Glomerular visceral epithelial cell (primary cell): ENCODE data around the gene TMEM91.
"Not testable (repeated sequence)": the region's sequence is repeated elsewhere in the genome, so short reads cannot be mapped to it uniquely, and the experiment has no call there.

Experiments
- DNase-seq: peaks from one replicate; pipeline ENCODE4 v3.0.0-alpha.2; 2016; ENCODE audit errors: extremely low spot score

Gene TMEM91

GRCh38 chr19:41377977-41378709 lies 1.8 kb downstream of the TMEM91 start:
- no peak for DNase-seq

- not testable (repeated sequence) for DNase-seq
Measured at GRCh38 chr19:41381536-41381935, 5.2 kb downstream of the TMEM91 start.

GRCh38 chr19:41384351-41384750 lies 8.0 kb downstream of the TMEM91 start:
- peak; percentile 52 for DNase-seq

- no peak for DNase-seq
Measured at GRCh38 chr19:41386442-41386841, 10.1 kb downstream of the TMEM91 start.

- DNase-seq = no peak
Measured at GRCh38 chr19:41391618-41392017, 15.3 kb downstream of the TMEM91 start.

- no peak for DNase-seq
Measured at GRCh38 chr19:41392775-41393174, 16.4 kb downstream of the TMEM91 start.

GRCh38 chr19:41395355-41395754 lies 19.0 kb downstream of the TMEM91 start:
- DNase-seq = no peak

- DNase-seq = peak; percentile 100
Measured at GRCh38 chr19:41397086-41398049, 21.0 kb downstream of the TMEM91 start, which contains the start of the genes BCKDHA and EXOSC5. Gene BCKDHA, plus strand, starts transcription at chr19:41397818. Its CDS starts 10 bp downstream, at chr19:41397828. Gene EXOSC5, minus strand, starts transcription at chr19:41397359. Its CDS starts 31 bp downstream, at chr19:41397328.

GRCh38 chr19:41398050-41398418 lies 21.7 kb downstream of the TMEM91 start:
- no peak for DNase-seq

- DNase-seq = no peak
Measured at GRCh38 chr19:41398598-41398997, 22.3 kb downstream of the TMEM91 start.

- no peak for DNase-seq
Measured at GRCh38 chr19:41399091-41399490, 22.8 kb downstream of the TMEM91 start.

GRCh38 chr19:41399525-41399924 lies 23.2 kb downstream of the TMEM91 start:
- no peak for DNase-seq

- DNase-seq = no peak
Measured at GRCh38 chr19:41401483-41401882, 25.1 kb downstream of the TMEM91 start.

- DNase-seq = no peak
Measured at GRCh38 chr19:41402010-41402409, 25.7 kb downstream of the TMEM91 start.

GRCh38 chr19:41403181-41403970 lies 27.0 kb downstream of the TMEM91 start:
- no peak for DNase-seq

- DNase-seq = no peak
Measured at GRCh38 chr19:41405776-41406175, 29.4 kb downstream of the TMEM91 start.

- DNase-seq = peak; percentile 16
Measured at GRCh38 chr19:41407271-41407670, 30.9 kb downstream of the TMEM91 start.

- no peak for DNase-seq
Measured at GRCh38 chr19:41408256-41408655, 31.9 kb downstream of the TMEM91 start.

- not testable (repeated sequence) for DNase-seq
Measured at GRCh38 chr19:41408846-41409245, 32.5 kb downstream of the TMEM91 start.

GRCh38 chr19:41409288-41409687 lies 33.0 kb downstream of the TMEM91 start:
- DNase-seq = peak; percentile 73

- DNase-seq = no peak
Measured at GRCh38 chr19:41410336-41411054, 34.2 kb downstream of the TMEM91 start.
